Trophoblast cell (in vitro differentiated cells and primary cell): ENCODE data around the gene PPIP5K2.

ENCODE experiments used
- DNase-seq, 2 donors: peaks; one replicate each; pipeline ENCODE4 v3.0.0-alpha.2; 2016
- H2AFZ ChIP-seq: 2 replicates; pipeline ENCODE4 v1.6.1; 2013; ENCODE audit warnings: low read length, moderate library complexity, mild to moderate bottlenecking; ENCODE audit not compliant: insufficient read depth, poor library complexity
- H2AK5ac ChIP-seq: 2 replicates; pipeline ENCODE4 v1.6.1; 2013; ENCODE audit warnings: mild to moderate bottlenecking, low read length
- H2BK120ac ChIP-seq: 2 replicates; pipeline ENCODE4 v1.6.1; 2013; ENCODE audit warnings: low read length, mild to moderate bottlenecking, moderate library complexity; ENCODE audit not compliant: insufficient read depth, poor library complexity
- H2BK12ac ChIP-seq: 2 replicates; pipeline ENCODE4 v1.6.1; 2013; ENCODE audit warnings: mild to moderate bottlenecking, low read length, moderate library complexity
- H2BK5ac ChIP-seq: 2 replicates; pipeline ENCODE4 v1.6.1; 2013; ENCODE audit warnings: low read length, low read depth, moderate library complexity, mild to moderate bottlenecking; ENCODE audit not compliant: poor library complexity
- H3K14ac ChIP-seq: 2 replicates; pipeline ENCODE4 v1.6.1; 2013; ENCODE audit warnings: mild to moderate bottlenecking, low read length
- H3K18ac ChIP-seq: 2 replicates; pipeline ENCODE4 v1.6.1; 2013; ENCODE audit warnings: mild to moderate bottlenecking, low read length
- H3K23ac ChIP-seq: 2 replicates; pipeline ENCODE4 v1.6.1; 2013; ENCODE audit warnings: low read length
- H3K27ac ChIP-seq: 2 replicates; pipeline ENCODE4 v1.5.1; 2013; ENCODE audit warnings: low read depth, mild to moderate bottlenecking, inconsistent platforms, low read length, moderate library complexity
- H3K27me3 ChIP-seq: 2 replicates; pipeline ENCODE4 v1.6.1; 2013; ENCODE audit warnings: inconsistent platforms, mild to moderate bottlenecking, low read length, moderate library complexity; ENCODE audit not compliant: insufficient read depth
- H3K36me3 ChIP-seq, 2 experiments: 1 replicate in 1 of 2; 2 replicates in 1 of 2; pipeline ENCODE4 v1.6.1; 2013; ENCODE audit warnings: low read length in 2 of 2, mild to moderate bottlenecking in 2 of 2, moderate library complexity in 1 of 2; ENCODE audit not compliant: insufficient read depth in 2 of 2, control insufficient read depth in 1 of 2
- H3K4ac ChIP-seq: 2 replicates; pipeline ENCODE4 v1.6.1; 2013; ENCODE audit warnings: low read depth, mild to moderate bottlenecking, low read length, moderate library complexity
- H3K4me1 ChIP-seq, 2 experiments: 1 replicate in 1 of 2; 2 replicates in 1 of 2; pipeline ENCODE4 v1.6.1; 2013; ENCODE audit warnings: low read length in 2 of 2, mild to moderate bottlenecking in 2 of 2, moderate library complexity in 1 of 2; ENCODE audit not compliant: insufficient read depth in 2 of 2, control insufficient read depth in 1 of 2
- H3K4me2 ChIP-seq: 2 replicates; pipeline ENCODE4 v1.6.1; 2013; ENCODE audit warnings: inconsistent platforms, mild to moderate bottlenecking, low read length, moderate library complexity
- H3K4me3 ChIP-seq: 2 replicates; pipeline ENCODE4 v1.5.1; 2013; ENCODE audit warnings: mild to moderate bottlenecking, low read depth, low read length, inconsistent platforms
- H3K79me1 ChIP-seq: one replicate; pipeline ENCODE4 v1.6.1; 2013; ENCODE audit warnings: low read length
- H3K79me2 ChIP-seq: 2 replicates; pipeline ENCODE4 v1.6.1; 2013; ENCODE audit warnings: low read length, mild to moderate bottlenecking; ENCODE audit not compliant: control insufficient read depth, insufficient read depth, poor library complexity
- H3K9ac ChIP-seq: 2 replicates; pipeline ENCODE4 v1.6.1; 2013; ENCODE audit warnings: mild to moderate bottlenecking, low read length
- H3K9me3 ChIP-seq: 2 replicates; pipeline ENCODE4 v1.6.1; 2013; ENCODE audit warnings: low read depth, mild to moderate bottlenecking, control low read depth, inconsistent platforms, low read length; ENCODE audit not compliant: insufficient read depth
- H4K12ac ChIP-seq: 2 replicates; pipeline ENCODE4 v1.6.1; 2013; ENCODE audit warnings: low read depth, mild to moderate bottlenecking, low read length, moderate library complexity
- H4K8ac ChIP-seq: 2 replicates; pipeline ENCODE4 v1.6.1; 2013; ENCODE audit warnings: low read depth, mild to moderate bottlenecking, low read length, moderate library complexity
- H4K91ac ChIP-seq: one replicate; pipeline ENCODE4 v1.6.1; 2013; ENCODE audit warnings: low read depth, mild to moderate bottlenecking, low read length, moderate library complexity
- whole genome bisulfite sequencing: extraction: QIAGEN DNeasy Blood & Tissue Kit; methylation state at CpG from one replicate; pipeline ENCODE4 v1.1.7; 2013; ENCODE audit warnings: missing lambda C conversion rate; ENCODE audit not compliant: insufficient read length, insufficient coverage; ENCODE audit errors: extremely low coverage; 5-methylcytosine and 5-hydroxymethylcytosine counted together

Gene PPIP5K2

DNA sequence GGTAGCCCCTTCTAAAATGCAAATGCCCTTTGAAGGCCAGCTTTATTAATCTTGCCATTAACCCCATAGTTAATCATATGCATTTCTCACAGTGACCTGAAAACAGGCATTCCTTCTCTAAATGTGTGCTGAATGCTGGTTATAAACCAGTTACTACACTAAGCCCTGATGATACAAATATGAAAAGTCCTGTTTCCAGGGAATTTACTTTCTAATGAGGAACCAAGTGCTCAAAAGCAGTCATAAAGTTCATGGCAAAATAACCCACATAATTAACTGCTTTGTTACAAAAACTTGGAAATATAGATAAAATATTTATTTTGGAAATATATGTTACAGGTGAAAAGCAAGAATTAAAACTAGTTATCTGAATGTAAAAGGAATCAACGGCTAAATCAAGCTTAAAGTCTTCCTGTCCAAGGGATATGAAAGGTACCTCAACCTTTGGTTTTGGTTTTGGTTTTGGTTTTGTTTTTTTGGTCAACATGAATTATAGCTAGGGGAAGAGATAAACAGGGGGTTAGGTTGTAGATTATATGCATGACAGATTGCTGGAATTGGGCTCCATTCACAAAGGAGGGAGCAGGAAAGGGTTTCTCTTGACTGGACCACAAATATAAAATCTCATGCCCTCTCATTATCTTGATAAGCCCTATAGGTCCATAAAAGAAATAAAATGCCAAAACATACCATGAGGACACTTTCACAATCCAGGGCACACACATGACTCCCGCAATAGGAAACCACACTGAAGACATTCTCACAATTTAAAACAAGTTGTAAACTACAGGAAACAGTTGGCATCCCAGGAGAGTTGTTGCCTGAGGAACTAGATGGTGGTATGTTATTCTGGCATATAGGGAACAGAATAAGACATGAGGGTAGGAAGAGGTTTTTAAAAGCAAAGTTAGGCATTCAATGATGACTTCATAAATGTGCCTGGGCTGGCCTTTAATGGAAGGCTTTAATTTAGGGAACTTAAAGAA is 91.8 kb downstream of the PPIP5K2 start:
- no CpG with 5 or more reads among the region's 2 CpGs for WGBS

DNA sequence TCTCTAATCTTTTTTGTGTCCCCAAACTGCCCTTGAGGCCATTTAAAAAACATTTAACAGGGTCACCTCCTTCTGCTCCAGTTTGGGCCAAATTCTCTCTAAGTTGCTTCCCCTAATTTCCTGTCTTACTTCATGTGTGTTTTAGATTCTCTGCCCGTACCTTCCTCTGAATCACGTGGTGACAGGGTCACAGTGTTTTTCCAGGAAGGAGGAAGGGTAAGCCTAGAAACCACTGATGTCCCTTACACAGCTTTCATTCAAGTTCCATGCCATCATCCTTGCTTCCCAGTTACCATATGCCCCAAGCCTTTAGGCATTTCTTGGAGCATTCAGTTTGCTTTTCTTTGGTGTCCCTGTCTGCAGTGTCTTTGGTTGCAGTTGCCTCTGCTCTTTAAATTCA is 96.0 kb downstream of the PPIP5K2 start:
- Histone ChIP-seq H3K4me2 (no peak overlapping the region), H2BK5ac (no peak overlapping the region), H3K4me1 (no peaks in the 10 kb centered on the region), H4K91ac (no peak overlapping the region), H2AFZ (no peak overlapping the region), H4K12ac (no peak overlapping the region), H3K9me3 (no peaks in the 10 kb centered on the region), H3K27me3 (no peaks in the 10 kb centered on the region), H2BK120ac (no peak overlapping the region), H3K23ac (no peak overlapping the region), H3K79me2 (no peaks in the 10 kb centered on the region), H3K79me1 (no peaks in the 10 kb centered on the region), H3K9ac (no peak overlapping the region), H3K4me3 (no peak overlapping the region), H3K18ac (no peak overlapping the region), H4K8ac (no peak overlapping the region), H3K27ac (no peak overlapping the region), H3K36me3 (no peaks in the 10 kb centered on the region), H3K14ac (no peak overlapping the region), H2BK12ac (no peak overlapping the region), H2AK5ac (no peak overlapping the region), H3K4ac (no peak overlapping the region)
- no CpG with 5 or more reads among the region's 2 CpGs for WGBS
- peak; percentile 14 to 37 for DNase-seq

More for the DNA sequence above, 91.8 kb downstream of the PPIP5K2 start:
- Histone ChIP-seq H4K12ac (no peak overlapping the region), H3K9me3 (no peaks in the 10 kb centered on the region), H3K4me3 (no peak overlapping the region), H3K4ac (no peak overlapping the region), H3K4me2 (no peak overlapping the region), H3K79me1 (no peaks in the 10 kb centered on the region), H3K27ac (no peak overlapping the region), H3K9ac (no peak overlapping the region), H2BK5ac (no peak overlapping the region), H2AFZ (no peak overlapping the region), H3K36me3 (no peaks in the 10 kb centered on the region), H3K23ac (no peak overlapping the region), H4K8ac (no peak overlapping the region), H3K79me2 (no peaks in the 10 kb centered on the region), H2BK120ac (no peak overlapping the region), H3K4me1 (peaks cover 1 to 3% of the 10 kb centered on the region in 2 experiments), H3K14ac (no peak overlapping the region), H4K91ac (no peak overlapping the region), H2AK5ac (no peak overlapping the region), H2BK12ac (no peak overlapping the region), H3K18ac (no peak overlapping the region), H3K27me3 (no peaks in the 10 kb centered on the region)
- no peak for DNase-seq

DNA sequence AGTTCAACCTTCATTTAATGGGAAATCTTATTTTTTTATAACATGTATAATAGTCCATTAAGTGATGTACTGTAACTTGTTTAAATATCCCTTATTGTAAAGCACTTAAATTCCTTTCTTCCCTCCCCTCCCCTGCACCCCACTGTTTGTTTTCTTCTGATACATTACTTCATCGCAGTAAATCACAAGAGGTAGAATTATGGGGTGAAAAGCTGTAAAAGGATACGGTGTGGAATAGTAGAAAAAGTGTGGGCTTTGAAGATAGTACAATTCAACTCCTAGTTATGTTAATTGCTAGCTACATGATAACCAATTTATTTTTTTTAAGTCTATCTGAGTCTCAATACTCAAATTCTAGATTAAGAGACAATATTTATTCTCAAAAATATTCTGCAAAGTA is 96.6 kb downstream of the PPIP5K2 start:
- Histone ChIP-seq H2BK120ac (no peak overlapping the region), H2BK5ac (no peak overlapping the region), H3K4me3 (no peak overlapping the region), H3K4ac (no peak overlapping the region), H2AK5ac (no peak overlapping the region), H3K4me1 (no peaks in the 10 kb centered on the region), H3K18ac (no peak overlapping the region), H4K91ac (no peak overlapping the region), H3K79me1 (no peaks in the 10 kb centered on the region), H3K36me3 (no peaks in the 10 kb centered on the region), H3K23ac (no peak overlapping the region), H3K79me2 (no peaks in the 10 kb centered on the region), H3K9ac (no peak overlapping the region), H3K27me3 (no peaks in the 10 kb centered on the region), H3K27ac (no peak overlapping the region), H3K9me3 (no peaks in the 10 kb centered on the region), H4K8ac (no peak overlapping the region), H2BK12ac (no peak overlapping the region), H3K4me2 (no peak overlapping the region), H3K14ac (no peak overlapping the region), H2AFZ (no peak overlapping the region), H4K12ac (no peak overlapping the region)
- no peak for DNase-seq
- no CpG with 5 or more reads among the region's 2 CpGs for WGBS

DNA sequence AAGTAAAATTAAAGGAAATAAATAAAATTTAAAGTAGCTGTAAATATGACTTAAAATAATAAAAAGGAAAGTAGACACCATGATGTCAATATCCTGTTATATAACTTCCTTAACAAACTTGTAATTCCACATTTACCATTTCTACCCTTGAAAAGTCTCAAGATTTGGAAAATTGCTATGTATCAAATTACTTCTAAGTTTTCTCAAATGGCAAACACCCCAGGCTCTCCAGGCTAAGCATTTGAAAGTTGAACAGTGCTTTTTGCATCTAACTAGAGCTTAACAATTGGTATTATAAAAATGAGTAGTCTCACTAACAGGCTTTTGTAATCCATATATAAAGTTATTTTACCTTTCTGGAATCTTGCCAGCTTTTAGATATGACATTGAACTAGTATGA is 97.0 kb downstream of the PPIP5K2 start:
- Histone ChIP-seq H3K14ac (no peak overlapping the region), H2AFZ (no peak overlapping the region), H3K4me2 (no peak overlapping the region), H4K12ac (no peak overlapping the region), H2AK5ac (no peak overlapping the region), H2BK12ac (no peak overlapping the region), H4K91ac (no peak overlapping the region), H3K23ac (no peak overlapping the region), H3K27ac (no peak overlapping the region), H3K4me3 (no peak overlapping the region), H3K27me3 (no peaks in the 10 kb centered on the region), H3K4ac (no peak overlapping the region), H3K79me2 (no peaks in the 10 kb centered on the region), H2BK120ac (no peak overlapping the region), H3K79me1 (no peaks in the 10 kb centered on the region), H2BK5ac (no peak overlapping the region), H3K4me1 (no peaks in the 10 kb centered on the region), H3K36me3 (no peaks in the 10 kb centered on the region), H4K8ac (no peak overlapping the region), H3K18ac (no peak overlapping the region), H3K9ac (no peak overlapping the region), H3K9me3 (no peaks in the 10 kb centered on the region)
- DNase-seq = no peak
